HepG2 (cell line): ENCODE results near the gene SLC25A47. TPM values are rescaled to one million over a fixed set of nuclear protein-coding genes. Genes with fewer than 3 reads are reported as not detected.

Experiments
- CEBPG ChIP-seq: IDR thresholded peaks from 2 replicates; pipeline ENCODE4 v1.6.1; 2016
- CENPT ChIP-seq: sonication (generic); formaldehyde crosslinking; IDR thresholded peaks from 2 replicates; pipeline ENCODE4 v1.8.0; 2022; ENCODE audit warnings: low read depth, mild to moderate bottlenecking, moderate library complexity, missing genetic modification reagents
- GMEB2 ChIP-seq: IDR thresholded peaks from 2 replicates; pipeline ENCODE4 v1.6.1; 2016; ENCODE audit warnings: missing biosample characterization, missing genetic modification reagents, low read depth
- HOMEZ ChIP-seq: IDR thresholded peaks from 2 replicates; pipeline ENCODE4 v1.6.1; 2016; ENCODE audit warnings: low read depth
- MAZ ChIP-seq, 2 experiments: sonication (generic) in 1 of 2; formaldehyde crosslinking in 1 of 2; IDR thresholded peaks; 2 replicates each; pipeline versions ENCODE4 v1.5.0 to v1.6.1; 2012 to 2020; ENCODE audit warnings: low read depth in 2 of 2, mild to moderate bottlenecking in 2 of 2, borderline replicate concordance in 1 of 2, improper control_type of control experiment in 1 of 2, low read length in 1 of 2, missing genetic modification reagents in 1 of 2, moderate library complexity in 1 of 2
- NAIF1 ChIP-seq: sonication (generic); formaldehyde crosslinking; IDR thresholded peaks from 2 replicates; pipeline ENCODE4 v1.5.0; 2020; ENCODE audit warnings: mild to moderate bottlenecking, missing genetic modification reagents, borderline replicate concordance
- NKX3-1 ChIP-seq: sonication (generic); formaldehyde crosslinking; IDR thresholded peaks from 2 replicates; pipeline ENCODE4 v1.5.0; 2020; ENCODE audit warnings: missing genetic modification reagents
- POLR2AphosphoS5 ChIP-seq: IDR thresholded peaks from 2 replicates; pipeline ENCODE4 v1.6.1; 2012; ENCODE audit warnings: low read depth, low read length
- THAP7 ChIP-seq: sonication (generic); formaldehyde crosslinking; IDR thresholded peaks from 2 replicates; pipeline ENCODE4 v1.8.1; 2023; ENCODE audit warnings: mild to moderate bottlenecking, missing genetic modification reagents
- UBTF ChIP-seq: sonication (generic); formaldehyde crosslinking; IDR thresholded peaks from 2 replicates; pipeline ENCODE4 v1.4.0; 2020; ENCODE audit warnings: mild to moderate bottlenecking, missing genetic modification reagents
- YEATS4 ChIP-seq: sonication (generic); formaldehyde crosslinking; IDR thresholded peaks from 2 replicates; pipeline ENCODE4 v1.4.0; 2020; ENCODE audit warnings: missing genetic modification reagents, borderline replicate concordance
- ZFP1 ChIP-seq: IDR thresholded peaks from 2 replicates; pipeline ENCODE4 v1.6.1; 2016
- ZNF343 ChIP-seq: sonication (generic); formaldehyde crosslinking; IDR thresholded peaks from 2 replicates; pipeline ENCODE4 v1.4.0; 2020; ENCODE audit warnings: mild to moderate bottlenecking, missing genetic modification reagents
- ZNF446 ChIP-seq: sonication (generic); formaldehyde crosslinking; IDR thresholded peaks from 2 replicates; pipeline ENCODE4 v1.5.0; 2020; ENCODE audit warnings: mild to moderate bottlenecking, missing genetic modification reagents
- ZNF496 ChIP-seq: sonication (generic); formaldehyde crosslinking; IDR thresholded peaks from 2 replicates; pipeline ENCODE4 v1.8.1; 2023; ENCODE audit warnings: mild to moderate bottlenecking, moderate library complexity, missing genetic modification reagents; ENCODE audit not compliant: insufficient replicate concordance
- ZNF678 ChIP-seq: sonication (generic); formaldehyde crosslinking; IDR thresholded peaks from 2 replicates; pipeline ENCODE4 v1.4.0; 2020; ENCODE audit warnings: mild to moderate bottlenecking, missing genetic modification reagents
- ZNF788 ChIP-seq: sonication (generic); formaldehyde crosslinking; IDR thresholded peaks from 2 replicates; pipeline ENCODE4 v1.5.0; 2020; ENCODE audit warnings: mild to moderate bottlenecking, missing genetic modification reagents, borderline replicate concordance
- ZSCAN5A ChIP-seq: sonication (generic); formaldehyde crosslinking; IDR thresholded peaks from 2 replicates; pipeline ENCODE4 v1.8.0; 2022; ENCODE audit warnings: mild to moderate bottlenecking, missing genetic modification reagents, borderline replicate concordance
- polyA plus RNA-seq, 8 experiments: library from polyadenylated mRNA; depleted of rRNA in 3 of 8; stranded (reverse) in 7 of 8; unstranded in 1 of 8; fragments of >200 nt; fragmentation: Illumina TruSeq in 4 of 8; extraction: Trizol in 4 of 8; gene quantifications; 2 replicates each; pipeline versions ENCODE4 v1.2.1 to v1.2.3, GENCODE V29; 2011 to 2016; ENCODE audit warnings: low read depth in 4 of 8, missing spikeins in 1 of 8, mixed read lengths in 1 of 8; ENCODE audit not compliant: insufficient read depth in 1 of 8
- total RNA-seq, 5 experiments: library from RNA; depleted of rRNA; stranded (reverse); fragments of >200 nt; fragmentation: Illumina TruSeq; extraction: Trizol; gene quantifications; 2 replicates each; pipeline ENCODE4 v1.2.3, GENCODE V29; 2016; ENCODE audit warnings: low read depth in 1 of 5

Gene SLC25A47
- total and polyA plus RNA-seq, 2 of the 13 experiments (the other 11 are each of a cell fraction or from before 2014, with no cell fraction given), result 1.0 to 1.7 TPM

GRCh38 chr14:100285021-100285912, 37.9 kb upstream of the SLC25A47 start (continued):
- no peak for TF ChIP-seq HOMEZ (CRISPR knock-in tag)
- TF ChIP-seq ZNF496, result no peak
- no peak for TF ChIP-seq ZFP1 (CRISPR knock-in tag)
- 0 out of 2 replicates have a peak, but pooled peaks have one; percentile 61 for TF ChIP-seq THAP7 (CRISPR knock-in tag)
- TF ChIP-seq ZNF343, result no peak; the same call in 1 of the 2 replicates
- peak; percentile 77 for TF ChIP-seq ZSCAN5A (CRISPR knock-in tag)
- peak; percentile 19; the same call in 1 of the 2 replicates for TF ChIP-seq POLR2AphosphoS5
- TF ChIP-seq ZNF678 (CRISPR knock-in tag), result peak; percentile 30; the same call in 1 of the 2 replicates
- peak; percentile 82; the same call in 1 of the 2 replicates for TF ChIP-seq NKX3-1 (CRISPR knock-in tag)
- TF ChIP-seq MAZ (IDR thresholded peaks at IDR 0.05; ENCODE audit: borderline replicate concordance, low read depth, low read length), result peak; percentile 15
- peak; percentile 75 for TF ChIP-seq MAZ (CRISPR knock-in tag; IDR thresholded peaks at IDR 0.05; ENCODE audit: low read depth)
- TF ChIP-seq GMEB2, result no peak
- TF ChIP-seq ZNF788, result peak; percentile 45; the same call in 1 of the 2 replicates
- TF ChIP-seq NAIF1 (CRISPR knock-in tag), result no peak
- 0 out of 2 replicates have a peak, but pooled peaks have one; percentile 24 for TF ChIP-seq CEBPG (CRISPR knock-in tag)
- TF ChIP-seq ZNF446 (CRISPR knock-in tag), result peak; percentile 84; the same call in 1 of the 2 replicates
- peak; percentile 57; the same call in 1 of the 2 replicates for TF ChIP-seq CENPT (CRISPR knock-in tag)
- peak; percentile 92 for TF ChIP-seq YEATS4 (CRISPR knock-in tag)
- TF ChIP-seq UBTF (CRISPR knock-in tag), result peak; percentile 41; the same call in 1 of the 2 replicates
